T-helper 1 cell (primary cell): Measurements from ENCODE around the gene UBE2G1.
A peak's percentile ranks its signal among the peaks of the same experiment; 100 is the strongest.
"Not testable (repeated sequence)": the region's sequence is repeated elsewhere in the genome, so short reads cannot be mapped to it uniquely, and the experiment has no call there.

Experiments used
- DNase-seq, 5 donors: peaks; one replicate each; pipeline ENCODE4 v3.0.0-alpha.2; 2012 to 2020
- total RNA-seq, 4 donors: gene quantifications; one replicate each; lab custom pipeline; 2026; lab: John Stamatoyannopoulos, UW

Gene UBE2G1
- 39.9 to 81.3 (median 55.8) reads per million in 4 donors for total RNA-seq

DNA sequence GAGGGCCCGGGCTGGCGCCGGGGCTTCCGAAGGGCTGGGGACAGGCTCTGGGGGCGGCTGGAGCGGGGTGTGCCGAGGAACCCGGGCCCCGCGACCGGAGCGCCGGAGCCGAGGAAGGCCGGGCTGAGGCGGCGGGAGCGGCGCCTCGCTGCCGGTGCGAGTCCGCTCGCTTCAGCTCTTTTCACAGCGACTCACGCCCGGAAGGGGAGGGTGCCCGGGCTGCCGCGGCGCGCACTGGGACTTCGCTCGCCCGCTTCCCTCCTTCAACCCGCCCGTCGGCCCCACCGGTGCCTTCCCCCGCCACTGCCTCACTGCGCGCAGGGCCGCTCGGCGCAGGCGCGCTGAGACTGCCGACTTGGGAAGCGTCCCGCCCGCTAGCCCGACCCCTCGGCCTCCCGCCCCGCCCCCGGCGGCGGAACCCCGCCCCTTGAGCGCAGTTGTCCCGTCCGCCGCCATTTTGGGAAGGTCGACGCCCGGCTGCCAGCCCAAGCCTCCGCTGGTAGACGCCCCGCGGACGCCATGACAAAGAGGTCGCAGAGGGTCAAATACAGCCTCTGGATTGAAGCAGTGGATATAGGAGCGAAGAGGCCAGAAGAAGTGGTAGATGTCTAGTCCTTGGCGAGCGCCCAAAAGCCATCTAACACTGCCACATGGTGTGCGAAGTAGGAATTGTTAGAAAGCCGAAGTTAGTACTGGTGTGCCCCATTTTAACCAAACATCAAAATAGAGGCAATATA, at the start of gene UBE2G1:
Gene UBE2G1, minus strand, starts transcription at position 349 of the 737 bp plus-strand sequence. CDS start 359 bp downstream, outside the sequence.
- DNase-seq = peak; percentile 97 to 99 (median 98)

- peak; percentile 73 to 90 (median 82) for DNase-seq
These were observed 46.7 kb upstream of the UBE2G1 start for GRCh38 chr17:4412933-4413831.

GRCh38 chr17:4411201-4411600, 44.7 kb upstream of the UBE2G1 start:
- DNase-seq = no peak

DNA sequence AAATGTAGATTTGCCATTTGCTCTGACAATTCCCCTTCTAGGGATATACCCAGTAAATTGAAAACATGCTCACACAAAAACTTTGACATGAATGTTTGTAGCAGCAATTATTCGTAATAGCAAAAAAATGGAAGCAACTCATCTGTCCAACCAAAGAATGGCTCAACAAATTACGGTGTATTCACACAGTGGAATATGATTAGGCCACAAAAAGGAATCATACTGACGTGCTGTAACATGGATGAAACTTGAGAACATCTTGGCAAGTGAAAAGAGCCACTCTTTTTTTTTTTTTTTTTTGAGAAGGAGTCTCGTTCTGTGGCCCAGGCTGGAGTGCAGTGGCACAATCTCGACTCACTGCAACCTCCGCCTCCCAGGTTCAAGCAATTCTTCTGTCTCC, 43.2 kb upstream of the UBE2G1 start:
- no peak for DNase-seq

DNA sequence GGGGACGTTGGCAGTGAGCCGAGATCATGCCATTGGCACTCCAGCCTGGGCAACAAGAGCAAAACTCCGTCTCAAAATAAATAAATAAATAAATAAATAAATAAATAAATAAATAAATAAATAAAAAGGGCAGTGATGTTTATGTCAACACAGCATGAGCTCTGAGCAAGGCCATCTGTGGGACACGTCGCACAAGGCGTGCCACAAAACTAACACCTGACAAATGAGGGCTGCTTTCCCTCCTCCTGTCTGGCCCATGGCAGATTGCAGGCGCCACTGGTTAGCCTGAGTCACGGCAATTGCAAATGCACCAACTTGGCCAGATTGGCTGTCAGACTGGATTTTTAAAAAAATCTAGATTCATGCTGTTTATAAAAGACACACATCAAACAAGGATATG, 41.4 kb upstream of the UBE2G1 start:
- no peak for DNase-seq

DNA sequence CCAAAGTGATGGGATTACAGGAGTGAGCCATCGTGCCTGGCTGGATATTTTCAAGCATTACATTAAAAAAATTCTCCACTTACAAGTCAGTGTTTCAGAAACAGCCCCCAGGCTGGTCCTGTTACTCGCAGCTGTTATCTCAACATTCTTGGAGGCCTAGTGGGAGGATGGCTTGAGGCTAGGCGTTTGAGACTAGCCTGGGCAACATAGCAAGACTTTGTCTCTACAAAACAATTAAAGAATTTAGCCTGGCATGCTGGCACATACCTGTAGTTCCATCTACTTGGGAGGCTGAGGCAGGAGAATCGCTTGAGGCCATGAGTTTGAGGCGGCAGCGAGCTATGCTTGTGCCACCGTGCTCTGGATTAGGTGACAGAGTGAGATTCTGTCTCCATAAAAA, 40.7 kb upstream of the UBE2G1 start:
- DNase-seq = no peak

DNA sequence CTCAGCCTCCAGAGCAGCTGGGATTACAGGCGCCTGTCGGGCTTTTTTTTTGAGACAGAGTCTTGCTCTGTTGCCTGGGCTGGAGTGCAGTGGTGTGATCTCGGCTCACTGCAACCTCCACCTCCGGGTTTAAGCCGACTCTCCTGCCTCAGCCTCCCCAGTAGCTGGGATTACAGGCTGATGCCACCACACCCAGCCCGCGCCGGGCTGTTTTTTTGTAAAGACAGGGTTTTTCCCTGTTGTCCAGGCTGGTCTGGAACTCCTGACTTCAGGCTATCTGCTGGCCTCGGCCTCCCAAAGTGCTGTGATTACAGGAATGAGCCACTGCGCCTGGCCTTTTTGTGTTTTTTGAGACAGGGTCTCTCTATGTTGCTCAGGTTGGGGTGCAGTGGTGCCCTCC, 39.9 kb upstream of the UBE2G1 start:
- DNase-seq = no peak

DNA sequence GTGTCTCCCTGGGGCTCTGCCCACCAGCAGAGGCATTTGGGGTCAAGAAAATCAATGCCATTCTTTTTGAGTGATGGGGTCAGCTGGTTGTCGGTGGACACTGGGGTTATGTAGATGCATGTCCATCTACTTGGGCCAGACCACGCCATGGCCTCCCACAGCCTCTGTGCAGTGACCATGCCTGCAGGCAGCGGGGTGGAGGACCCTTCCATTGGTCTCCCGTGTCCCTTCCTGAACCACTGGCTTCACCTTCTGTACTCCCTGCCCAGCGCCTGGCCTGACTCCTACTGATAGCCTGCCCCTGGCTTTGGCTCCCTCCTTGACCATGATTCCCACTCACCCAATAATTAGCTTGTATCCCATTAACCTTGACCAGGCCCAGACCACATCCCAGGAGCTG, 39.2 kb upstream of the UBE2G1 start:
- DNase-seq = no peak

GRCh38 chr17:4405038-4405669, 38.7 kb upstream of the UBE2G1 start:
- no peak for DNase-seq

- DNase-seq = no peak
These were observed 31.4 kb upstream of the UBE2G1 start for GRCh38 chr17:4397840-4398239.

DNA sequence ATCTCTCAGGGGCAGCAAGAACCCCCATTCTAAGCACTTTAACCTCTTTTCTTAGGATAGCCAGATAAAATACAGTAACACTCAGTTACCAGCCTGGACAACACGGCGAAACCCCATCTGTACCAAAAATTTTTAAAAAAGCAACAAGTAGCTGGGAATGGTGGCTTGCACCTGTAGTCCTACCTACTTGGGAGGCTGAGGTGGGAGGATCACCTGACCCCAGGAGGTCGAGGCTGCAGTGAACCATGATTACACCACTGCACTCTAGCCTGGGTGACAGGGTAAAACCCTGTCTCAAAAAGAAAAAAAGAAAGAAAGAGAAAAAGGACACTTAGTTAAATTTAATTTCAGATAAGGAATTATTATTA, 28.6 kb upstream of the UBE2G1 start:
- no peak for DNase-seq

DNA sequence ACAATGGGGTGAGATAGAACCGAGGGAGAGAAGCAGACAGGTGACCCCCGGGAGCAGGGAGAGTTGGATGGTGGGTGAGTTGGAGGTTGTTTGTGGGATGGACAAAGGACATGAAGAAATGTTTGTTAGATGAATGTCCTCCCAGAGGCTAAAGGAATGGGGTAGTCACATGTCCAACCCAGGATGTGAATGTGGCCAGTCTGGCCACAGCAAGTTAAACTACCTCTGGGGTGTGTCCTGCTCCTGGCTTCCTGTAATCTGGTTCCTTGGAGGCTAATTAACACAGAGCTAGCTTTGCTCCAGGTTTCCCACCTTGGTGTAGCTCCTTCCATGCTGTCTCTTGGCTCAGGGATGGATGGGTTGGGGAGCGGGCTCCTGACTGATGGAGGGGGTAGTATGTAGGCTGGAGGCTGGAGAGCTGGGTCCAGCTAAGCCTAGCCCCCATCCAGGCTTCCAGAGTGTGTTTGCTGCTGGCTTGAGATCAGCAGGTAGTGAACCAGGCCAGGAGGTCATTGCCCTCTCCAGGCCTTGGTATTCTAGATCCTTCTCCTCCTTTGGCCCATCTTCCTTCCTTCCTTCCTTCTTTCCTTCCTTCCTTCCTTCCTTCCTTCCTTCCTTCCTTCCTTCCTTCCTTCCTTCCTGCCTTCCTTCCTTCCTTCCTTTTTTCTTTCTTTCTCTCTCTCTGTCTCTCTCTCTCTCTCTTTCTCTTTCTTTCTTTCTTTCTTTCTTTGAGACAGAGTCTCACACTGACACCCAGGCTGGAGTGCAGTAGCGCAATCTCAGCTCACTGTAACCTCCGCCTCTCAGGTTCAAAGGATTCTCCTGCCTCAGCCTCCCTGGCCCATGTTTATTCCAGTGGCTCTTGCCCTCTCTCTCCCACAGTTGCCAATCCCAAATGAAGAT, 28.0 kb upstream of the UBE2G1 start:
- no peak for DNase-seq

DNA sequence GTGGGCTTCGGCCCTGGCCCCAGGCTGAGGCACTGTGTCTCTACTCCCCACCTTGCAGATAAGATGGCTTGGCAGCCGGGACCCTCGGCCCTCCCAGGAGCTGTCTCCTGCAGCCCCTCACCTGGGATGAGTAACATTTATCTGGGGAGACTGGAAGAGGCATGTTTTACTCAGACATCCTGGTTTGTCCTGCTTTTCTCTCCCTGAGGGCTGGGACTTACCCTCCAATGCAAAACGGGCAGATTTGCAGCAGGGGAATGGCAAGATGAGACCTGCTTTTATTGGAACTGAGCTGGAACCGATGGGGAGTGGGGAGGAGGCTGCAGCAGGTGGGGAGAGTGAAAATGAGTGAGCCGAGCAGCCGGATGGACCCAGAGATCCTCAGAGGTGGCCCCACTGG, 27.3 kb upstream of the UBE2G1 start:
- no peak for DNase-seq

- DNase-seq = no peak
These were observed 22.6 kb upstream of the UBE2G1 start for GRCh38 chr17:4389079-4389478.

GRCh38 chr17:4387137-4387536, 20.7 kb upstream of the UBE2G1 start:
- no peak for DNase-seq

GRCh38 chr17:4386406-4386805, 19.9 kb upstream of the UBE2G1 start:
- DNase-seq = no peak

DNA sequence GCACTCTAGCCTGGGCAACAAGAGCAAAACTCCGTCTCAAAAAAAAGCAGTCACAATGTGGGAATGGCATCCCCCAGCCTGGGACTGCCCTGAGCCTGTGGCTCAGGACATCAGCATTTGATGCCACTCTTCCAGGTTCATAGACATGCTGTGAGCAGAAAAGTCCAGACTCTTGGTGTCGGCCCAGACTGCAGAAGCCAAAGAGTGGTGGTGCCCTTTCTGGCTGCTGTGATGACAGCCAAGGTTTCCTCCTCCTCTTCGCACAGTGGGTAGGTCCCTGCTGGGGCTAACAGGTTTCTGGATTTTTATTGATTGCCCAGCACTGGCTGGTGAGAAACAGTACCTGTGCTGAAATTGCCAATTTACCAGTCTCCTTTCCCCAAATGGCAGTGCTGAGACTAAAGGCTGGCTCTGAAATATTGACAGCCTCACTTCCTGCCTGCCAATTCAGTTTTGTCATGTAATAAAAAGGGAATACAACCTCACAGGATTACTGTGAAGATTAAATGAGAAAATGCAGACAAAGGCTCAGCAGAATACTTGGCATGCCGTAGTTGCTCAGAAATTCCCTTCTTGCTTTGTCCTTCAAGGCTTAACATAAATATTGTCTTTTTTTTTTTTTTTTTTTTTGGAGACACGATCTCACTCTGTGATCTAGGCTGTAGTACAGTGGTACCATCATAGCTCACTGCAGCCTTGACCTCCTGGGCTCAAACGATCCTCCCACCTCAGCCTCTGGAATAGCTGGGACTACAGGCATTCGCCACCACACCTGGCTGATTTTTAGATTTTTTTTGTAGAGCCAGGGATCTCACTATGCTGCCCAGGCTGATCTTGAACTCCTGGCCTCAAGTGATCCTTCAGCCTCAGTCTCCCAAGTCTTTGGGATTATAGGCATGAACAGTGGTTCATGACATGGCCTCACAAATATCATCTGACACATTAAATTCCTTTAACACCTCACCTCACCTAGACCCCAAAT, 15.5 kb upstream of the UBE2G1 start:
- no peak for DNase-seq

GRCh38 chr17:4378626-4379025, 12.2 kb upstream of the UBE2G1 start:
- DNase-seq = no peak

GRCh38 chr17:4377247-4377646, 10.8 kb upstream of the UBE2G1 start:
- not testable (repeated sequence) for DNase-seq

DNA sequence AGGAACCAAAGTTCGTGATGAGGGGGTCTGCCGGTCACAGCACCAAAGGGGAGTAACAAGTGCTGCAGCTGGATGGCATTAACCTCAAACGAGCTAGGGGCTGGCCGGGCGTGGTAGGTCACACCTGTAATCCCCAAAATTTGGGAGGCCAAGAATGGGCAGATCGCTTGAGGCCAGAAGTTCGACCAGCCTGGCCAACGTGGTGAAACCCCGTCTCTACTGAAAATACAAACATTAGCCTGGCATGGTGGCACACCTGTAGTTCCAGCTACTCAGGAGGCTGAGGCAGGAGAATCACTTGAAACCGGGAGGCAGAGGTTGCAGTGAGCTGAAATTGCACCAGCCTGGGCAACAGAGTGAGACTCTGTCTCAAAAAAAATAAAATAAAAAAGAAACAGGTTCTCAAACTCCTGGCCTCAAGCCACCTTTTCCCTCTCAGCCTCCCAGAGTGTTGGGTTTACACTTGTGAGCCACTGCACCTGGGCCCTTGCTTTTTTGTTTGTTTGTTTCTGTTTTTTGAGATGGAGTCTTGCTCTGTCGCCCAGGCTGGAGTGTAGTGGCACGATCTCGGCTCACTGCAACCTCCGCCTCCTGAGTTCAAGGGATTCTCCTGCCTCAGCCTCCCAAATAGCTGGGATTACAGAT, 9.4 kb upstream of the UBE2G1 start:
- DNase-seq = not testable (repeated sequence)
